ENCODE data around the gene TBC1D7.

DNA sequence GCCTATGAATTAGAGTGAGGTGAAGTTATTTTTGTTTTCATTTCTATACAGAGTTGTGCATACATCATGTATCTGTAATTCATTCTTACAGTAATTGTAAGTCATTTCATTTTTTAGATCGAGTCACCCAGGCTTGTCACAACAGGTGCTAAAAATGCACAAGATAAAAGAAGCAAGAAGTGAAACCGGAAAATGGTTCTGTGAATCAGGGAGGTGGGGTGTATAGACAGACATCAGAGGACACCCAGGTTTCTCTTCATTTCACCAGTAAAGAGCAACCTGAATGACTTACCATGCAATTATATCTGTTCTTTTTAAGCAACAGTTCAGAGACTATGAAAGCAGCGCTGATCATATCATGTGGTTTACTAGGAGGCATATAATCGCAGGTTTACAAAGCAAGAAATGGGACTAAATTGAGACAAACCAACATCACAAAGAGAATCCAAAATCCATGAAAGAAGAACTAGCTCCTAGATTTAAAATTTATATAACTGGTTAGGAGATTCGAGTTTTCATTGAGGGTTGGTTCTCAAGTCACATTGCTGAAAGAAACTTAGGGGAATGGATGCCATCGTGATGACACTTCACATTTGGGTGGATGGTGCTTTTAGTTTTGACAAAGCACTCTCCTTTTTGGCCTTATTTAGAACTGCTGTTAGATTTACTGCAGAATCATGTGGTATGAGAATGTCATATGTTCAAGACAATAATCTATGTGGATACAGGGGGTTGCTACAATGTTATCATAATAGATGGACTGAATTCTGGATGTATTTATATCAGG, 27.9 kb upstream of the TBC1D7 start:
- TF ChIP-seq, protein P1, sequence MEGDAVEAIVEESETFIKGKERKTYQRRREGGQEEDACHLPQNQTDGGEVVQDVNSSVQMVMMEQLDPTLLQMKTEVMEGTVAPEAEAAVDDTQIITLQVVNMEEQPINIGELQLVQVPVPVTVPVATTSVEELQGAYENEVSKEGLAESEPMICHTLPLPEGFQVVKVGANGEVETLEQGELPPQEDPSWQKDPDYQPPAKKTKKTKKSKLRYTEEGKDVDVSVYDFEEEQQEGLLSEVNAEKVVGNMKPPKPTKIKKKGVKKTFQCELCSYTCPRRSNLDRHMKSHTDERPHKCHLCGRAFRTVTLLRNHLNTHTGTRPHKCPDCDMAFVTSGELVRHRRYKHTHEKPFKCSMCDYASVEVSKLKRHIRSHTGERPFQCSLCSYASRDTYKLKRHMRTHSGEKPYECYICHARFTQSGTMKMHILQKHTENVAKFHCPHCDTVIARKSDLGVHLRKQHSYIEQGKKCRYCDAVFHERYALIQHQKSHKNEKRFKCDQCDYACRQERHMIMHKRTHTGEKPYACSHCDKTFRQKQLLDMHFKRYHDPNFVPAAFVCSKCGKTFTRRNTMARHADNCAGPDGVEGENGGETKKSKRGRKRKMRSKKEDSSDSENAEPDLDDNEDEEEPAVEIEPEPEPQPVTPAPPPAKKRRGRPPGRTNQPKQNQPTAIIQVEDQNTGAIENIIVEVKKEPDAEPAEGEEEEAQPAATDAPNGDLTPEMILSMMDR (IDR thresholded peaks at IDR 0.05; ENCODE audit: insufficient read depth, low read length, poor library complexity, severe bottlenecking) = no peak
- TF ChIP-seq EZH2phosphoT487 (conservative IDR thresholded peaks at IDR 0.05; ENCODE audit: low read length) = no peak

All from SU-DHL-6 (cell line).